Neural cell (in vitro differentiated cells): Measurements from ENCODE around the gene NSA2. TPM values are rescaled to one million over a fixed set of nuclear protein-coding genes. Genes with fewer than 3 reads are reported as not detected.

Source experiments
- H2AFZ ChIP-seq: fragments of 200-600, 300-800 bp; sonication (generic), shearing (Covaris generic); 2 replicates; pipeline ENCODE4 v1.6.0; 2014; ENCODE audit warnings: low read depth, mild to moderate bottlenecking, antibody characterized with exemption, low read length, moderate library complexity
- H3F3A ChIP-seq: fragments of 200-600 bp; shearing (Covaris generic); 2 replicates; pipeline ENCODE4 v1.6.1; 2016; ENCODE audit warnings: mild to moderate bottlenecking, moderate library complexity, mixed read lengths, antibody characterized with exemption, low read length; ENCODE audit not compliant: insufficient read depth, poor library complexity, severe bottlenecking
- H3K27ac ChIP-seq: fragments of 200-600, 300-800 bp; sonication (generic), shearing (Covaris generic); 2 replicates; pipeline ENCODE4 v1.5.1; 2014; ENCODE audit warnings: mild to moderate bottlenecking, low read length, moderate library complexity
- H3K27me3 ChIP-seq: fragments of 300-800, 200-600 bp; sonication (generic), shearing (Covaris generic); 2 replicates; pipeline ENCODE4 v1.6.0; 2014; ENCODE audit warnings: mild to moderate bottlenecking, low read depth, low read length, moderate library complexity; ENCODE audit not compliant: insufficient read depth
- H3K36me3 ChIP-seq: fragments of 300-800, 200-600 bp; sonication (generic), shearing (Covaris generic); 2 replicates; pipeline ENCODE4 v1.5.1; 2014; ENCODE audit warnings: mild to moderate bottlenecking, antibody characterized with exemption, low read length, moderate library complexity; ENCODE audit not compliant: insufficient read depth
- H3K4me2 ChIP-seq: fragments of 300-800, 200-600 bp; sonication (generic), shearing (Covaris generic); 2 replicates; pipeline ENCODE4 v1.6.0; 2014; ENCODE audit warnings: mild to moderate bottlenecking, low read length
- H3K4me3 ChIP-seq: fragments of 300-800, 200-600 bp; sonication (generic), shearing (Covaris generic); 2 replicates; pipeline ENCODE4 v1.5.1; 2014; ENCODE audit warnings: mild to moderate bottlenecking, low read length, moderate library complexity
- H3K79me2 ChIP-seq: fragments of 200-600 bp; shearing (Covaris generic); replicated peaks from 2 replicates; pipeline ENCODE4 v1.6.0; 2014; ENCODE audit warnings: mild to moderate bottlenecking, low read length, moderate library complexity; ENCODE audit not compliant: insufficient read depth
- H3K9ac ChIP-seq: fragments of 300-800, 200-600 bp; sonication (generic), shearing (Covaris generic); 2 replicates; pipeline ENCODE4 v1.6.1; 2016; ENCODE audit warnings: mild to moderate bottlenecking, low read length, mixed read lengths
- H3K9me2 ChIP-seq: fragments of 200-600 bp; shearing (Covaris generic); 2 replicates; pipeline ENCODE4 v1.6.1; 2016; ENCODE audit warnings: mild to moderate bottlenecking, low read length, mixed read lengths; ENCODE audit not compliant: insufficient read depth
- H3K9me3 ChIP-seq: fragments of 200-600, 300-800 bp; sonication (generic), shearing (Covaris generic); 2 replicates; pipeline ENCODE4 v1.6.1; 2016; ENCODE audit warnings: mild to moderate bottlenecking, mixed run types, low read length, moderate library complexity, mixed read lengths
- H4K20me1 ChIP-seq: fragments of 200-600 bp; shearing (Covaris generic); 2 replicates; pipeline ENCODE4 v1.6.1; 2016; ENCODE audit warnings: mild to moderate bottlenecking, mixed run types; ENCODE audit not compliant: insufficient read depth
- EP300 ChIP-seq: fragments of 450-650 bp; conservative IDR thresholded peaks from 2 replicates; pipeline ENCODE4 v1.6.1; 2014; ENCODE audit warnings: antibody characterized with exemption, mild to moderate bottlenecking, moderate library complexity; ENCODE audit not compliant: poor library complexity, severe bottlenecking
- EZH2 ChIP-seq: fragments of 200-600, 300-800 bp; shearing (Covaris generic), sonication (generic); IDR thresholded peaks from 2 replicates; pipeline ENCODE4 v1.6.1; 2014; ENCODE audit warnings: antibody characterized with exemption, low read length, borderline replicate concordance, mild to moderate bottlenecking; ENCODE audit not compliant: insufficient read depth, poor library complexity, severe bottlenecking
- MXI1 ChIP-seq: fragments of 450-650 bp; conservative IDR thresholded peaks from 2 replicates; pipeline ENCODE4 v1.6.1; 2014; ENCODE audit warnings: antibody characterized with exemption, mild to moderate bottlenecking; ENCODE audit not compliant: poor library complexity, severe bottlenecking
- POLR2AphosphoS5 ChIP-seq: IDR thresholded peaks from 2 replicates; pipeline ENCODE4 v1.6.1; 2012
- RAD21 ChIP-seq: fragments of 450-650 bp; conservative IDR thresholded peaks from 2 replicates; pipeline ENCODE4 v1.6.1; 2014; ENCODE audit warnings: antibody characterized with exemption, mild to moderate bottlenecking, moderate library complexity
- REST ChIP-seq: IDR thresholded peaks from 2 replicates; pipeline ENCODE4 v1.6.1; 2012; ENCODE audit warnings: borderline replicate concordance
- SMC3 ChIP-seq: fragments of 450-650 bp; conservative IDR thresholded peaks from 2 replicates; pipeline ENCODE4 v1.6.1; 2014; ENCODE audit warnings: antibody characterized with exemption, mild to moderate bottlenecking, moderate library complexity; ENCODE audit not compliant: poor library complexity
- TAF1 ChIP-seq: IDR thresholded peaks from 2 replicates; pipeline ENCODE4 v1.6.1; 2012; ENCODE audit warnings: low read depth
- polyA plus RNA-seq: library from polyadenylated mRNA; depleted of rRNA; stranded (reverse); fragments of >200 nt; gene quantifications from 2 replicates; pipeline ENCODE4 v1.2.3, GENCODE V29; 2014

Gene NSA2
- polyA plus RNA-seq, 1 donor from 2014 or later = 164 TPM

DNA sequence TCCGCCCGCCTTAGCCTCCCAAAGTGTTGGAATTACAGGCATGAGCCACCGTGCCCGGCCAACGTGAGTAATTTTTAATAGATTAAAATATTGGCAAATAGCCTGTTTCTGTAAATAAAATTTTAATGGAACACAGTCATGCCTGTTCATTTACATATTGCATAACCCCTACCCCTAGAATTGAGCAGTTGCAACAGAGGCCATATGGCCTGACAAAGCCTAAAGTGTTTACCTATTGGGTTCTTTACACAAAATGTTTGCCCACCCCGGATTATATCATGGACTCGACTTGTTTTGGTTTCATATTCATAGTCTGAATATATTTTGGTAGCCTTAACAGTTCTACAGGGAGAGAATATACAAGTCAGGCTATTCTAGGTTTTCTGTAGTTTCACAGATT, 5.3 kb downstream of the NSA2 start:
- H3K9me2 ChIP-seq = no peaks in the 10 kb centered on the region
- H3K27ac ChIP-seq = no peak overlapping the region
- TF ChIP-seq POLR2AphosphoS5 (no peak), SMC3 (no peak), TAF1 (no peak)
- H4K20me1 ChIP-seq = no peaks in the 10 kb centered on the region
- H2AFZ ChIP-seq = no peak overlapping the region
- H3K27me3 ChIP-seq = no peaks in the 10 kb centered on the region
- H3K79me2 ChIP-seq = peaks cover 16% of the 10 kb centered on the region
- no peak overlapping the region for H3K4me2 ChIP-seq
- H3K9ac ChIP-seq = no peak overlapping the region
- no peak overlapping the region for H3K4me3 ChIP-seq
- H3K9me3 ChIP-seq = no peaks in the 10 kb centered on the region
- no peaks in the 10 kb centered on the region for H3F3A ChIP-seq
- H3K36me3 ChIP-seq = no peaks in the 10 kb centered on the region

DNA sequence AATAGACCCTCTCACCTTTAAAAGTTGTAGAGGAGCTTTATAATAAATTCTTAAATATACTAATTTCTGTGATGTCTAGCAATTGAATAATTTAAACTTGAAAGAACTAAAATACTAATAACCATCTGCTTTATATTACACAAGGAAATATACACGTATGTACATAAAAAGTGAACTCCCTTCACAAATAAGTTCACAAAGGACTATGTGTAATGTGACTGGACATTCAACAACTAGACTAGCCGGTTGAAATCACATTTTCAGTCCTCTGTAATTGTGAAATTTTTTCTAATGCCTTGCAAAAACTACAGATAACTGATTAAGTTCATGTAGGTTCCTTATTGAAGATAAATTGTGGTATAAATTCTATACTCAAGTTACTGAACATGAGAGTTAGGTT, 11.6 kb downstream of the NSA2 start:
- no peaks in the 10 kb centered on the region for H3K79me2 ChIP-seq
- no peak for TF ChIP-seq TAF1
- no peak for TF ChIP-seq EP300
- TF ChIP-seq REST = no peak
- TF ChIP-seq SMC3 = no peak
- no peak overlapping the region for H3K9ac ChIP-seq
- H3K9me3 ChIP-seq = no peaks in the 10 kb centered on the region
- H3K4me3 ChIP-seq = no peak overlapping the region
- H3K27ac ChIP-seq = no peak overlapping the region
- H3K27me3 ChIP-seq = no peaks in the 10 kb centered on the region
- H3K4me2 ChIP-seq = no peak overlapping the region
- H3K9me2 ChIP-seq = no peaks in the 10 kb centered on the region
- no peaks in the 10 kb centered on the region for H4K20me1 ChIP-seq
- no peak overlapping the region for H2AFZ ChIP-seq
- no peaks in the 10 kb centered on the region for H3F3A ChIP-seq
- H3K36me3 ChIP-seq = no peaks in the 10 kb centered on the region

DNA sequence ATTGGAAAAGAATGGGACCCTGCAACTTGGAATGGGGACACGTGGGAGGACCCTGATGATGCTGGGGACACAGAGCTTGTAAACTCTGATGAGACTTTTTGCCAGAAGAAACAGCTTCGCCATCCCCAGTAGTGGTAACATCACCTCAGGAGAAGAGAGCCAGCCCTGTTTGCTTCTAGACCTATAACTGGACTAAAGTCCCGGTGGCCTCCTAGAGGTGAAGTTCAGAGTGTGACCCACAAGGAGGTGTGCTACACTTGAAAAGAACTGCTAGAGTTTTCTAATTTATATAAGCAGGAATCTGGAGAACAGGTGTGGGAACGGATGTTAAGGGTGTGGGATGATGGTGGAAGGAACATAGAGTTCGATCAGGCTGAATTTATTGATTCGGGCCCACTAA, 19.8 kb downstream of the NSA2 start:
- Histone ChIP-seq H3K9me3 (no peaks in the 10 kb centered on the region), H3K27me3 (no peaks in the 10 kb centered on the region), H3K4me2 (no peak overlapping the region), H3K9me2 (no peaks in the 10 kb centered on the region), H4K20me1 (no peaks in the 10 kb centered on the region), H3F3A (no peaks in the 10 kb centered on the region), H3K27ac (no peak overlapping the region), H2AFZ (no peak overlapping the region), H3K4me3 (no peak overlapping the region), H3K9ac (no peak overlapping the region), H3K36me3 (peaks cover 4% of the 10 kb centered on the region), H3K79me2 (no peaks in the 10 kb centered on the region)
- TF ChIP-seq EP300 (no peak), MXI1 (no peak), RAD21 (no peak), TAF1 (no peak), EZH2 (no peak), POLR2AphosphoS5 (no peak)
